Heart left ventricle (tissue), 13 donors: Measurements from ENCODE around the gene OTOGL.
"Not testable (repeated sequence)": the region's sequence is repeated elsewhere in the genome, so short reads cannot be mapped to it uniquely, and the experiment has no call there.

Source experiments
- POLR2A ChIP-seq, 2 donors: fragments of 450-650 bp; IDR thresholded peaks; one replicate each; pipeline ENCODE4 v1.6.1; 2017; ENCODE audit warnings: antibody characterized with exemption in 2 of 2, mild to moderate bottlenecking in 2 of 2, moderate library complexity in 2 of 2
- TF ChIP-seq, protein P1 (sequence below), 12 donors: fragments of 200-600 bp; sonication (generic) in 4 of 12; IDR thresholded peaks; one replicate each; pipeline versions ENCODE4 v1.5.0 to v1.8.0; 2018 to 2022; ENCODE audit warnings: antibody characterized with exemption in 12 of 12, mild to moderate bottlenecking in 5 of 12
- donor health status: ischemic (EF 13 %, LVEDD 7.1; RV severe dilation, severe dysfunction).
- donor health status: DM: no; HTN: yes; CAD: no.
- donor health status: DM: no; HTN: no; CAD: no.
- donor health status: ischemic (EF 25% LVEDD 6.9; RV normal size, moderate dysfunction).
- donor health status: ischemic (EF 25% LVEDD 5.7; RV mildly dilated, moderate dysfunction).
- donor health status: ischemic (EF 35%, LVEDD 5.7; RV mildly dilated, moderate dysfunction).
- donor health status: nonischemic (EF 11% LVEDD 7.7; RV severe dilation, severe dysfunction).
- donor health status: DM: yes; HTN: yes; CAD: no.
- donor health status: PGD.
- donor health status: ischemic (EF 29% LVEDD 5.4; RV normal size, mild dysfunction).
- donor health status: nonischemic (EF 23%, LVEDD 6.1; RV moderate dilation, normal function).

DNA sequence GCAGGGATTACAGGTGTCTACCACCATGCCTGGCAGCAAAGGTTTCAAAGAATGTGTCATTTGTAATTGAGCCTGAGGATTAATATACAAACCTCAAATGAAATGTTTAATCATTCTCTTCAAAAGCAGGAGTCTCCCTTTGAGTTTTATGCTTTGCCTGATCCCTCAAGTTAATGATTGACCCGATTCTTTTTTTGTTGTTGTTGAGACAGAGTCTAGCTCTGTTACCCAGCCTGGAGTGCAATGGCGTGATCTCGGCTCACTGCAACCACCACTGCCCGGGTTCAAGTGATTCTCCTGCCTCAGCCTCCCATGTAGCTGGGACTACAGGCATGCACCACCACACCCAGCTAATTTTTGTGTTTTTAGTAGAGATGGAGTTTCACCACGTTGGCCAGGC lies 119.6 kb downstream of the OTOGL start:
- TF ChIP-seq, protein P1, sequence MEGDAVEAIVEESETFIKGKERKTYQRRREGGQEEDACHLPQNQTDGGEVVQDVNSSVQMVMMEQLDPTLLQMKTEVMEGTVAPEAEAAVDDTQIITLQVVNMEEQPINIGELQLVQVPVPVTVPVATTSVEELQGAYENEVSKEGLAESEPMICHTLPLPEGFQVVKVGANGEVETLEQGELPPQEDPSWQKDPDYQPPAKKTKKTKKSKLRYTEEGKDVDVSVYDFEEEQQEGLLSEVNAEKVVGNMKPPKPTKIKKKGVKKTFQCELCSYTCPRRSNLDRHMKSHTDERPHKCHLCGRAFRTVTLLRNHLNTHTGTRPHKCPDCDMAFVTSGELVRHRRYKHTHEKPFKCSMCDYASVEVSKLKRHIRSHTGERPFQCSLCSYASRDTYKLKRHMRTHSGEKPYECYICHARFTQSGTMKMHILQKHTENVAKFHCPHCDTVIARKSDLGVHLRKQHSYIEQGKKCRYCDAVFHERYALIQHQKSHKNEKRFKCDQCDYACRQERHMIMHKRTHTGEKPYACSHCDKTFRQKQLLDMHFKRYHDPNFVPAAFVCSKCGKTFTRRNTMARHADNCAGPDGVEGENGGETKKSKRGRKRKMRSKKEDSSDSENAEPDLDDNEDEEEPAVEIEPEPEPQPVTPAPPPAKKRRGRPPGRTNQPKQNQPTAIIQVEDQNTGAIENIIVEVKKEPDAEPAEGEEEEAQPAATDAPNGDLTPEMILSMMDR (IDR thresholded peaks at IDR 0.05) = not testable (repeated sequence)
- TF ChIP-seq POLR2A (IDR thresholded peaks at IDR 0.05) = not testable (repeated sequence)
